ENCODE data around the gene KLHL11.
"Not testable (repeated sequence)": the region's sequence is repeated elsewhere in the genome, so short reads cannot be mapped to it uniquely, and the experiment has no call there.

The KLHL11 gene

DNA sequence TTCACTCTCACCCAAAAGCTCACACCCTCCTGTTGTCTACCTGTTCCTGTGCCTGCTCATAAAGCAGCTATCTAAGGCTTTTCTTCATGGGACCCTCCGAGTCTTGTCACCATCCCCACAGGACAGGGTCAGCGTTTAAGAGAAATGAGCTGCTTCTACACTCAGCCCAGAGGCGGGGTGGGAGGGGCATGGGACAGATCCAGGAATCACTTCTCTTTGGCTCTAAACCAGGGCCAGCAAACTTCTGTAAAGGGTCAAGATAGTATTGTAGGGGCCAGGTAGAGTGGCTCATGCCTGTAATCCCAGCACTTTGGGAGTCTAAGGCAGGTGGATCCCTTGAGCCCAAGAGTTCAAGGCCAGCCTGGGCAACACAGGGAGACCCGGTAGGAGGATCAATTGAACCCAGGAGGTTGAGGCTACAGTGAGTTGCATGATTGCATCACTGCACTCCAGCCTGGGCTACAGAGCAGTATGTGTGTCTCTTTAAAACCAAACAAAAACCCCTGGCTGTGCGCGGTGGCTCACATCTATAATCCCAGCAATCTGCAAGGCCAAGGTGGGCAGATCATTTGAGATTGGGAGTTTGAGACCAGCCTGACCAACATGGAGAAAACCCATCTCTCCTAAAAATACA lies 23.2 kb upstream of the KLHL11 start:
- DNase-seq: no peak

GRCh38 chr17:41885733-41886132 lies 20.5 kb upstream of the KLHL11 start:
- no peak for DNase-seq

- DNase-seq: no peak
Measured at GRCh38 chr17:41882756-41883155, 17.5 kb upstream of the KLHL11 start.

GRCh38 chr17:41880130-41880529 lies 14.9 kb upstream of the KLHL11 start:
- DNase-seq: no peak

DNA sequence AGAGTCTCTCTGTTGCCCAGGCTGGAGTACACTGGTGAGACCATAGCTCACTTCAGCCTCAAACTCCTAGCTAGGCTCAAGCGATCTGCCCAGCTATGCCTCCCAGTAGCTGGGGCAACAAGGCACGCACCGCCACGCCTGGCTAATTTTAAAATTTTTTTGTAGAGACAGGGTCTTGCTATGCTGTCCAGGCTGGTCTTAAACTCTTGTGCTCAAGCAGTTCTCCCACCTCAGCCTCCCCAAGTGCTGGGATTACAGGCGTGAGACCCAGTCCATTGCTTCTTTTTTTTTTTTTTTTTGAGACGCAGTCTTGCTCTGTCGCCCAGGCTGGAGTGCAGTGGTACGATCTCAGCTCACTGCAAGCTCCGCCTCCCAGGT lies 9.1 kb upstream of the KLHL11 start:
- not testable (repeated sequence) for DNase-seq

DNA sequence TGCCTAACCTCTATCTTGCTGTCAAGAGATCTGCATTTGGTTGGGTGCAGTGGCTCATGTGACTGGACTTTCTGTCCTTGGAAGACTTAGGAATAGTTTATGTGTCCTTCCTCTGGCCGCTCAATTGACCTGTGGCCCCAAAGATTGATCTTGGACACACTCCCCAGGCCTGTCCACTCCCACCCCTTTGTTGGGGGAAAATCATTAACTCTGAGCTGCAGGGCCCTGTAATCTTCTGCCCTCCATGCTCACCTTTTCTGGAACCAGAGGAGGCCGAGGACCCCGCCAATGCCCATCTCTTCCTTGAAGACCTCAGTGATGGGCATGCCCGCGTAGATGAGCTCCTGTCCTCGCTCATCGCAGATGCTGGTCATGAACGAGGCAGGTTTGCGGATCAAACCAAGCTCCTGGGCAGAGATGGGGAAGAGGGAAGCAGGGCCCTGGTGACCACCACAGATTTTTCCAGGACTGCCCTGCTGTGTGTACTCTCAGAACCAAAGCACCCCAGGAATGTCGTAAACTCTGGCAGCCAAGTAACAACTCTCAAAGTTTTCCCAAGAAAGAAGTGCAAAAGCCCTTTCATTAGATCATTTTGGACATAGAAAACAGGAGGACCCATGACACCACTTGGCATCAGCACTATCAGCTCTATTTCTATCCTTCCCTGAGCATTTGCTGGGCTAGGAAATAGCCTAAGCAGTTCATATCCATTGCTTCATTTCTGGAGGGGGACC lies 8.5 kb upstream of the KLHL11 start:
- no peak for DNase-seq

DNA sequence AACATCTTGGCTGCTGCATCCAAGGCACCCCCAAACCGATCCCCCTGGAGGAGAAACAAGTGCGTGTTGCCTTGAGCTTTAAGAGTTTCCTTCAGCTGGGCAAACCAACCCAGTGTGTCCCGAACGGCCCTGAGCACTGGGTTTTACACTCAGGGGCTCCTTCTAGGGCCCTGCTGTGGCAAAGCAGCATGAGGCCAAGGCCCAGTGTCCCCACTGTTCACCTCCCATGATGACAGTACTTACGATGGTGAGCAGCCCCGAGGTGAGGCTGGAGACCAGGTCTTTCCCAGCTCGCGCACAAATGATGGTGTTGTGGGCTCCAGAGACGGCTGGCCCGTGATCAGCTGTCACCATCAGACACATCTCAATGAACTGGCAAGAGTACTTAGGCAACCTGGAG lies 6.6 kb upstream of the KLHL11 start:
- DNase-seq: no peak

DNA sequence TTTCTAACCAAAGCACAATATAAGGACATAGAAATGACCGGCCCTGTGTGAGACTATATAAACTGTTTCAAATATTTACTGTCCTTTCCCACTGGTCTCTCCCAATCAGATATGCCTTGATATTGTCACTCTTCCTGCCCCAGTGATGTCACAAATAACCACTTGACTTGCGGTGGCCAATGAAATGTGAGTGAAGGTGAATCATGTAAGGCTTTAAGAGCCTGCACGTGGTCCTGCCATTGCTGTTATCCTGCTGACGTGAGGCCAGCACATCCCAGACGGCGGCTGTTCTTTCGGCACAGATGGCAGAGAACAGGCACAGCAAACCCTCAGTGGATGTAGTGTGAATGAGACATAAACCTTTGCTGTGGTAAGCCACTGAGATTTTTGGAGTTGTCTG lies 5.4 kb upstream of the KLHL11 start:
- DNase-seq: no peak

- no peak for DNase-seq
Measured at GRCh38 chr17:41870097-41870496, 4.9 kb upstream of the KLHL11 start.

DNA sequence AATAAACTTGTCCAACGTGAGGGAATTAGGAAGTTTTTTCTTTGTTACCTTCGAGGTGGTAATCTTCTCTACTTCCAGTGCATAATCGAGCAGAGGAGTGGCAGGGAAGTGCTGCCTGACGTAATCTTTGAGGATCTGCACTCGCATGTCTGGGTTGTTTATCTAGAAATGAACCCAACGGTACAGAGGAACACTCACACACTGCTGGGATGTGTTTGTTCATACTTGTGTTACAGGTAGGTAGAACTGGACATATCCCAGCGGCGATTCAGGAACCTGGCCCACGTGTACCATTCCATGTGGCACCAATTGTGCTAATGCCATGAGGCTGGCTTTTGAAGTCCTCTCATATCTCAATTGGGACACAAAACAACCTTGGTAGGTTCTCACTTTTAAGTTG lies 4.2 kb upstream of the KLHL11 start:
- DNase-seq: no peak

- no peak for DNase-seq
Measured at GRCh38 chr17:41868568-41868967, 3.3 kb upstream of the KLHL11 start.

DNA sequence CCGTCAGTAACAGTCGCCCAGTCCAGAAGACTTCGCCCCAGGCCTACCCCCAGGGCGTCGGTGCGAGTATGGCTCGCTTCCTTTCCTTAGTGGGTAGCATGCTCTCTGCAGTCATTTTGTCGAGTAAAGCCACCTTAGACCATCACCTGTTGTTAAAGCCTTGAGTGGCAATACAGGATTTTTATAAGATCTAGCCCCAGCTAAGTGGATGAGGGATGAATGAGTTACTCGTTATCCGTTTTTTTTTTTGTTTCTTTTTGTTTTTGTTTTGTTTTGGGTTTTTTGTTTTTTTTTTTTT lies 322 bp upstream of the KLHL11 start:
- no peak for DNase-seq

GRCh38 chr17:41864498-41864835 lies 756 bp downstream of the KLHL11 start:
- no peak for DNase-seq

DNA sequence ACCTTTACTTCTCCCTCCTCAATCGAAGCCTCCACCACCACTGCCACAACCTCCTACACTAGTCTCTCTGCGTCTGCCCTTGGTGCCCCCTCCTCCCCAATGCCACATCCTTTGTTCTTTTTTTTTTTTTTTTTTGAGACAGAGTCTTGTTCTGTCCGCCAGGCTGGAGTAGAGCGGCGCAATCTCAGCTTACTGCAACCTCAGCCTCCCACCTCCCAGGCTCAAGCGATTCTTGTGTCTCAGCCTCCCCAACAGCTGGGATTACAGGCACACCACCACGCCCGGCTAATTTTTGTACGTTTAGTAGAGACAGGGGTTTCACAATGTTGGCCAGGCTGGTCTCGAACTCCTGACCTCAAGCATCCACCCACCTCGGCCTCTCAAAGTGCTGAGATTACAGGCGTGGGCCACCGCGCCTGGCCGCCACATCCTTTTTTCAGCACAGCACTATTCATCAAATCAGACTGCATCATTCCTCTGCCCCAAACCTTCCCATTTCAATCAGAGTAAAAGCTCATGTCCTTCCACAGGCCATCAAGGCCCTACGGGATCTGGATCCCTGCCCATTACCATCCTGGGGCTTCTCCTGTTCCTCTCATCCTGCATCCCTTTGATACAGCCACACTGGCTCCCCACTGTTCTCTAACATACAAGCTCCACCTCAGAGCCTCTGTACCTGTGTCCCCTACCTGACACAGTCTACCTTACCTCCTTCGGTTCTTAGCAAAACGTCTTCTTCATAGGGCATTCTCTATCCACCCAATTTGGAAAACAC lies 2.0 kb downstream of the KLHL11 start:
- DNase-seq: peak; percentile 48

DNA sequence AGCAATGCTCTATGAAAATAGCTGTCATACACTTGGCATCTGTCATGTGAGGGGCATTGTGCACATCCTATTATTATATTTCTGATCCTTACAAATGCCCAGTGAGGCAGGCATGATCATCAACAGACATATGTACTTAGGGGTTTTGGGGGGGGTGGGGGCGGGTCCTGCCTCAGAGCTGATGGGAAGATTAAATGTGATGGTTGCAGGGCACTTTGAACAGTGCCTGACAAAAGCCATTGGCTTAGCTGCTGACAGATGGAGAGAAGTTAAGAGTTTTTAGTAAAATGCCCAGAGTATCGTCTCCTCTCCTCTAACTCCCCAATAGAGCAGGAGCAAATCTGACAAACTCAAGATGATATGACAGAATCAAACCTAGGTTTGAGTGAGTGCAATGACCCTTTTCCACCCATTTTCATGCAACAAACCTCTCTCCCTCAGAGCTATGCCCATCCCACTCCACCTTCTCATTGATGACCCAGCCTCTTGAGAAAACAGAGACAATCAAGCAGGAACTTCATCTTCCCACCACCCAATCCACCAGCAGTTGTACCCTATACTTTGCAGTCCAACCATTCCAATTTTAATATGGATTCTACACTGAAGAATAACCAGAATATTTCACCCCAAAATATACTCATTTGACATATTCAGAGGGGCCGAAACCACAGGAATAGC lies 4.8 kb downstream of the KLHL11 start:
- no peak for DNase-seq

DNA sequence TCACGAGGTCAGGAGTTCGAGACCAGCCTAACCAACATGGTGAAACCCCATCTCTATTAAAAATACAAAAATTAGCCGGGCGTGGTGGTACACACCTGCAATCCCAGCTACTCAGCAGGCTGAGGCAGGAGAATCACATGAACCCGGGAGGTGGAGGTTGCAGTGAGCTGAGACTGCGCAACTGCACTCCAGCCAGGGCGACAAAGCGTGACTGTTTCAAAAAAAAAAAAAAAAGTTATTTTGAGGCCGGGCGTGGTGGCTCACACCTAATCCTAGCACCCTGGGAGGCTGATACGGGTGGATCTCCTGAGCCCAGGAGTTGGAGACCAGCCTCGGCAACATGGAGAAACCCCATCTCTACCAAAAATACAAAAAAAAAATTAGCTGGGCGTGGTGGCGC lies 13.8 kb downstream of the KLHL11 start:
- not testable (repeated sequence) for DNase-seq

- DNase-seq: no peak
Measured at GRCh38 chr17:41849251-41849990, 15.8 kb downstream of the KLHL11 start.

- no peak for DNase-seq
Measured at GRCh38 chr17:41848788-41849187, 16.4 kb downstream of the KLHL11 start.

- no peak for DNase-seq
Measured at GRCh38 chr17:41844971-41845370, 20.3 kb downstream of the KLHL11 start.

GRCh38 chr17:41840781-41841180 lies 24.4 kb downstream of the KLHL11 start:
- DNase-seq: not testable (repeated sequence)

- not testable (repeated sequence) for DNase-seq
Measured at GRCh38 chr17:41839448-41839847, 25.8 kb downstream of the KLHL11 start.

DNA sequence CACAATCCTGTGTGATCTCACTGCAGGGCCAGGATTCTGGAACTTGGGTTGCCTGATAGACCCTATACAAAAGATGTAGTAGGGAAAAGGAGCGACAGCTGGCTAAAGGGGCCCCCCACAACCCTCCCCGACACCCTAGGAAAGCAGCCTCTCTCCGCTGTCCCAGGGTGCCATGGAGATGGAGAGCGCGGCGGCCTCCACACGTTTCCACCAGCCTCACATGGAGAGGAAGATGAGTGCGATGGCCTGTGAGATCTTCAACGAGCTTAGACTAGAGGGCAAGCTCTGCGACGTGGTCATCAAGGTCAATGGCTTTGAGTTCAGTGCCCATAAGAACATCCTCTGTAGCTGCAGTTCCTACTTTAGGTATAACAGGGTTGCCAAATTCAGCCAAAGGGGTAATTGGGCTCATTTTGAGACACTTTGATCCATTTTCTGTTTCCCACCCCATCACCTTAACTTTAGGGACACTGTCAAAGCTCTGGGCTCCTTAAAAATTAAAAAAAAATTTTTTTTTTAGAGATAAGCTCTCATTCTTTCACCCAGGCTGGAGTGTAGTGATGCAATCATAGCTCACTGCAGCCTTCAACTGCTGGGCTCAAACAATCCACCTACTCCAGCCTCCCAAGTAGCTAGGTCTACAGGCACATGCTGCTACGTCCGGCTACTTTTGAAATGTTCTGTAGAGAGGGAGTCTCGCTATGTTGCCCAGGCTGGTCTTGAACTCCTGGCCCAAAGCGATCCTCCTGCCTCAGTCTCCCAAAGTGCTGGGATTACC lies 27.3 kb downstream of the KLHL11 start, which contains the start of gene KLHL10:
KLHL10 (plus strand) TSS at position 65 of the 778 bp plus-strand sequence; CDS start at position 173, 108 bp downstream.
- no peak for DNase-seq
